Retinal pigment epithelial cell (primary cell): Measurements from ENCODE around the gene MEA1.
"Not testable (repeated sequence)": the region's sequence is repeated elsewhere in the genome, so short reads cannot be mapped to it uniquely, and the experiment has no call there.

ENCODE experiments used
- DNase-seq: peaks from one replicate; pipeline ENCODE4 v3.0.0-alpha.2; 2010; ENCODE audit warnings: low read depth
- H3K4me3 ChIP-seq: 2 replicates; pipeline ENCODE4 v1.5.1; 2011; ENCODE audit warnings: mild to moderate bottlenecking, low read length, control low read depth, moderate library complexity
- CTCF ChIP-seq: conservative IDR thresholded peaks from 2 replicates; pipeline ENCODE4 v1.5.1; 2011; ENCODE audit warnings: low read depth, low read length, control low read depth, inconsistent platforms

Gene MEA1

GRCh38 chr6:43011207-43011606, 2.5 kb downstream of the MEA1 start:
- no peak overlapping the region for H3K4me3 ChIP-seq
- DNase-seq = no peak
- no peak for TF ChIP-seq CTCF

GRCh38 chr6:43009124-43009523, 4.6 kb downstream of the MEA1 start:
- TF ChIP-seq CTCF = peak; percentile 56
- no peak for DNase-seq
- H3K4me3 ChIP-seq = no peak overlapping the region

GRCh38 chr6:43007126-43007525, 6.6 kb downstream of the MEA1 start:
- no peak for DNase-seq
- no peak overlapping the region for H3K4me3 ChIP-seq
- TF ChIP-seq CTCF = no peak

- TF ChIP-seq CTCF = no peak
- H3K4me3 ChIP-seq = no peak overlapping the region
- DNase-seq = no peak
Measured at GRCh38 chr6:43006251-43006650, 7.5 kb downstream of the MEA1 start.

GRCh38 chr6:43005844-43006243, 7.9 kb downstream of the MEA1 start:
- no peak for DNase-seq
- TF ChIP-seq CTCF = no peak
- no peak overlapping the region for H3K4me3 ChIP-seq

- no peak for DNase-seq
- no peak for TF ChIP-seq CTCF
- H3K4me3 ChIP-seq = no peak overlapping the region
Measured at GRCh38 chr6:43001843-43002242, 11.9 kb downstream of the MEA1 start.

- H3K4me3 ChIP-seq = not testable (repeated sequence)
Measured at GRCh38 chr6:42998205-42998604, 15.5 kb downstream of the MEA1 start.

GRCh38 chr6:42996513-42996912, 17.2 kb downstream of the MEA1 start:
- peak; percentile 9 for TF ChIP-seq CTCF
- no peak for DNase-seq
- H3K4me3 ChIP-seq = no peak overlapping the region

More at GRCh38 chr6:42998205-42998604, 15.5 kb downstream of the MEA1 start:
- DNase-seq = not testable (repeated sequence)
